ENCODE results near the gene CCDC92. TPM values are rescaled to one million over a fixed set of nuclear protein-coding genes. Genes with fewer than 3 reads are reported as not detected.

CCDC92 gene
- total RNA-seq, 3 donors from 2014 or later = 7.2 to 8.9 (median 8.6) TPM

DNA sequence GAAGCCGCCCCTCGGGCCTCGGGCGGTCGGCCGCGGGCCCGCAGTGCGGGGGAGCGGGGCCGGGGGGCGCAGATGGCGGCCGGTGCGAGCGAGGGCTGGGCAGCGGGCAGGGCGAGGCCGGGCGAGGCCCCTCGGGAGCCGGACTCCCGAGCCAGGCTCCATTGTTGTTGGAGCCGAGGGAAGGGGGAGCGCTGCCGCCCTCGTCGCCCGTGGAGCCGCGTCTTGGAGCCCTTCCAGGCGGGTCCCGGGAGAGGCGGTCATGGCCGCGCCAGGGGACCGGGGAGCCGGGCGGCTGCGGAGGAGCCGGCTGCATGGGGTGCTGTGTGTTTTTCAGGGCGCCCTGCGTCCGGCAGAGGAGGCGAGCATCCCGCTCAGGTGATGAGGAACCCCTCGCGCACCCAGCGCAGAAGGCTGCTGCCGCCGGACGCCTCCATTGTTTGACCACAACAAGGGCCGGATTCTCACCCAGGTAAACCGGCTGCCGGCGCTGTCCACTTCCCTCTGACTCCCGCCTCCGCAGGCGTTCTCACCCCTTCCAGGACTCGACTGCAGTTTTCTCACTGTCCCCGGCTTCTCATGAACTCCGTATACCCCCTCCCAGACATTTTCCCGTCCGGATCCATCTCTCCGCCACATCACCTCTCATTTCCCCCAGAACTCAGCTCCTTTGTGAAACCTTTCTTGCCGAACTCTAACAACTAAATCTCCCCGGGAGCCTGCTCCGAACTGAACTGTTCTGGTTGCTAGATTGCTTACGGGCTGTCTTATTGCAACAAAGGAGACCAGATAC lies 1.1 kb upstream of the CCDC92 start:
- Mint-ChIP-seq H3K4me3 (peak overlapping the region; percentile 90), H3K36me3 (ENCODE audit: insufficient read depth) (peaks cover 8% of the 10 kb centered on the region), H3K27me3 (ENCODE audit: low read depth) (no peaks in the 10 kb centered on the region), H3K9me3 (no peaks in the 10 kb centered on the region), H3K4me1 (ENCODE audit: low read depth) (peaks cover 39% of the 10 kb centered on the region)
- DNase-seq (peak; percentile 10), ATAC-seq (peak; percentile 2 to 3)

DNA sequence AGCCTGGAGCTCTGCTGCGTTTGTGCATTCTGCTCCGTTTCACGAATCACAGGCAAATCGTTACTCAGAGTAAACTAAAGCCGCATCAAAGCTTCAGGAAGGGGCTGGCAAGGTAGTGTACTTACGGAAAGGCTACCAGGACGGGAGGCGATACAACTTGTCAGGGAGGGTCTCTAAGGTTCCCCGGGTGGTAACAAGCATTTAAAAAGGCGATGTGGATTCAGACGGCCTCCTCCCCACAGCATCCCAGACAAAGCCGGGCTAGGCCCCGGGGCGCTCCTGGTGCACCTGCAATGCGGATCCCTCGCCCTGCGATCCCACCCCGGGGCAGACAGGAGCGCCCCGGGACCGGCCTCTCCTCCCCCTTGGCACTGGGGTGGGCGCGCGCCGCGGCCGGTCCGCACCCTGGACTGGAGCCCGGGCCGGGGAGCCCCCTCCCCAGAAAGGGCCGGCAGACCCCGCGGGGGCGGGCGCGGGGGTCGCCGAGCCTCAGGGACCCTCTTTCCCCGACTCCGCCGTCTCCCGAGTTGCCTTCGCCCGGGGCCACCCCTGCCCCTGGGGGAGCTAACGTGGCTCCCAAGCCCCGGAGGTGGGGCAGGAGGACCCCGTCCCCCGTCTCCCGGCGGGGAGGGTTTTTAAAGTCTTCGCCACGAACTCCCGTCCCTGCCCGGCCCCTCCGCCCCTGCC lies 718 bp downstream of the CCDC92 start:
- peak; percentile 15 for DNase-seq
- H3K4me3 Mint-ChIP-seq = peak overlapping the region; percentile 92
- peaks cover 8% of the 10 kb centered on the region for H3K36me3 Mint-ChIP-seq (ENCODE audit: insufficient read depth)
- H3K4me1 Mint-ChIP-seq (ENCODE audit: low read depth) = peaks cover 41% of the 10 kb centered on the region
- H3K27me3 Mint-ChIP-seq (ENCODE audit: low read depth) = no peaks in the 10 kb centered on the region
- ATAC-seq = peak; percentile 1 to 9
- H3K9me3 Mint-ChIP-seq = no peaks in the 10 kb centered on the region

DNA sequence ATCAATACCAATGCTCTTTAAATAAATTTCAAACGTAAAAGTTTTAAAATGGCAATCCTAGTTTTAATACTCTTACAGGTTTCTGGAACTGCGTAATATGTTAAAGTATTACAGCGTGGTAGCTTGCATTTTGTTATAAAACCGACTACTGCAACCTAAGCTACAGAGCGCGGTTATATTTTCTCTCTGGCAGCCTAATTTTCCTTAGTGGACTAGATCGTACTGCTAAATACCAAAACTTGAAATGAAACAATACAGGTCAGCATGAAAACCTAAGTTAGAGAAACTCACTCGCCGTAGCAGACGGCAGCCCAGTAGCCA lies 1.2 kb downstream of the CCDC92 start:
- ATAC-seq (no peak), DNase-seq (no peak)
- Mint-ChIP-seq H3K4me3 (peak overlapping the region; percentile 92), H3K27me3 (ENCODE audit: low read depth) (no peaks in the 10 kb centered on the region), H3K4me1 (ENCODE audit: low read depth) (peaks cover 40% of the 10 kb centered on the region), H3K9me3 (no peaks in the 10 kb centered on the region), H3K36me3 (ENCODE audit: insufficient read depth) (peaks cover 8% of the 10 kb centered on the region)

DNA sequence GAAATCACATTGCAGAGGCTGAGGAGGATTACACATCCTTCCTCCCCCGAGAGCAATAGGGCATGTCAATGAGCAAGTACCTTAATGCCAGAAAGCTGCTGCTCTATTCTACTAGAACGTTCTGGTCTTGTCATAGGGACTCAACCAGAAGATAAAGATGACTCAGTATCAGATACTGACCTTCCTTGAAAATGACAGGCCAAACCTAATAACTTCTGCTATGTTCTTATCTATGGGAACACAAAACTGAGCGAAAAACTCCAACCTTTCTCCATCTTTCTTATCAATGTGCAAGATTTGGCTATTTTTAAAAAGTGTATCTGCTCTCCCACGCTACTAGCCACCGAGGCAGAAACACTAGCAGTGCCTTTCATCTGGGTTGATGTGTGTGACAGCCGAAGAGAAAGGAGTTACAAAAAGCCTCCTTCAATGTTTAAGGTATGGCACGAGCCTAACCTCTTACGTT lies 5.5 kb downstream of the CCDC92 start:
- H3K27me3 Mint-ChIP-seq (ENCODE audit: low read depth) = no peaks in the 10 kb centered on the region

DNA sequence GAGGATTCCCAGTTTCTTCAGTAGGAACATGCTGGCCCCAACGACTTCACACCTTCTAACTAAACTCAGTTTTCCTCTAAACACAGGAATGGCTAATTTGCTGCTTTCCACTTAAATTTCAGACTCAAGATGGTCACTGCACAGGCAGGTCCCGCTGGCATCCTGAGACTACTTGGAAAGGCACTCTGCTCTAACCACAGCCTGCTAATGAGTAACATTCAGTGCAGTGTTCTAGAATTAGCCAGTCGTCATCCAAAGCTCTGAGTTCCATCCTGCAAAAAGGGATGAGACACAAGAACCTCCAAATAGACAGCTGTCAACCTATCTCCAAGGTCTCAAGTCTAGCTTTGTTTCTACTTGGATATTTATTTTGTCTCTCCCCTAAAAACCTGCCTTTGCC lies 6.0 kb downstream of the CCDC92 start:
- H3K4me3 Mint-ChIP-seq = no peak overlapping the region
- peaks cover 3% of the 10 kb centered on the region for H3K36me3 Mint-ChIP-seq (ENCODE audit: insufficient read depth)
- peaks cover 20% of the 10 kb centered on the region for H3K4me1 Mint-ChIP-seq (ENCODE audit: low read depth)
- no peaks in the 10 kb centered on the region for H3K9me3 Mint-ChIP-seq
- ATAC-seq = no peak
- DNase-seq = no peak
- no peaks in the 10 kb centered on the region for H3K27me3 Mint-ChIP-seq (ENCODE audit: low read depth)

More for the DNA sequence above, 5.5 kb downstream of the CCDC92 start:
- Mint-ChIP-seq H3K4me1 (ENCODE audit: low read depth) (peaks cover 22% of the 10 kb centered on the region), H3K36me3 (ENCODE audit: insufficient read depth) (peaks cover 3% of the 10 kb centered on the region), H3K4me3 (no peak overlapping the region), H3K9me3 (no peaks in the 10 kb centered on the region)
- no peak for DNase-seq
- no peak for ATAC-seq

DNA sequence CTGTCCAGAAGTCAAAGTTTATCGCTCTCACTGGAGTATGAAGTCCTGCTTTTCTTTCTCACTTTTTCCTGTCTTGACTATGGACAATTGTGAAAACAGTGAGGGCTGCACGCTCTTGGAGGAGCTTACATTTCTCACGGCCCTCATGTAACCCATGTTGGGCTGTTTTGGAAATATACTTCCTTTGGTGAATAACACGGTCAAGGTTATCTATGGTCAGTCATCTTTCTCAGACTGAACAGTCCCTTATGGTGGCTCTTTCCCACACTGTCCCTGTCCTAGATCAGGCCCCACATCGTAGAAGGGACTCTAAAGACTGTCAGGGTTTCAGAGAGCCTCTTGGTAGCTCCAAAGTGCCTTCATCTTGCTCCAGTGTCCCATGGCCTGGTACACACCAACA lies 7.2 kb downstream of the CCDC92 start:
- no peak overlapping the region for H3K4me3 Mint-ChIP-seq
- H3K36me3 Mint-ChIP-seq (ENCODE audit: insufficient read depth) = peaks cover 3% of the 10 kb centered on the region
- H3K27me3 Mint-ChIP-seq (ENCODE audit: low read depth) = no peaks in the 10 kb centered on the region
- no peak for DNase-seq
- ATAC-seq = no peak
- peaks cover 18% of the 10 kb centered on the region for H3K4me1 Mint-ChIP-seq (ENCODE audit: low read depth)
- H3K9me3 Mint-ChIP-seq = no peaks in the 10 kb centered on the region

DNA sequence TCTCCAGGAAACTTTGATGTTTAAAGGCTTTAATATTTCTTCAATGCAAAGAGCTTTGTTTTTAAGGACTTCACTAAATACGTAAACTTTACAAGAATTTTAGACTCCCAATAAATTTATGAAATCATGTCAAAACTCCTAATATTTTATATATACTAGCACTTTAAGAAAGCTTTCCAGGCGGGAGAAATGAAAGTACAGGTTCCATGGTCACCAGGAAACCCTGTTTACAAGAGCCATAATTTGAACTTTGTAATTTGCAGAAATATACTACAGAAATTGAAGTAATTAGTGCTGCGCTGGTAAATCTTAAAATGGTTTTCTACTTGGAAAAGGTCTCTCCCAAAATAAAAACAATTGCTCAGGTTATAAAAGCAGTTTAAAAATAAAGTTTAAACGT lies 8.8 kb downstream of the CCDC92 start:
- no peaks in the 10 kb centered on the region for H3K27me3 Mint-ChIP-seq (ENCODE audit: low read depth)
- H3K4me1 Mint-ChIP-seq (ENCODE audit: low read depth) = peaks cover 6% of the 10 kb centered on the region
- H3K9me3 Mint-ChIP-seq = no peaks in the 10 kb centered on the region
- H3K36me3 Mint-ChIP-seq (ENCODE audit: insufficient read depth) = peaks cover 3% of the 10 kb centered on the region
- ATAC-seq = no peak
- no peak for DNase-seq
- H3K4me3 Mint-ChIP-seq = no peak overlapping the region

DNA sequence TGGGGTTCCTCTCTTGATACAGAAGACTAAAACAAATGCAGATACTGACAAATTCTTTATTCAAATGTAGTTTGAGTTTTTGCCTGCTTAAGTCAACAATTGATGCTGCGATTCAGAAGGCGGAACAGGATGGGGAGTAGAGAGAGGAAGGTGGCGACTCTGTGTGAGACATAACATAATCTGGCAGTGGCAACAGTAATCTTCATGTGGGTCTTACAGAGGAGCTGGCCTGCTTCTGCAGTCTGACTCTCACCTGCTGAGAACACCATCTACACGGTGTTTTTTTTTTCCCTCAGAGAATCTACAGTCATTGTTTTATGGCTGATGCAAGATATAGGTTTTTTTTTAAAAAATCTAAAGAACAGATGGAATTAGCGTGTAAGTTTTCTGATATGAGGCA lies 10.1 kb downstream of the CCDC92 start:
- peaks cover 3% of the 10 kb centered on the region for H3K36me3 Mint-ChIP-seq (ENCODE audit: insufficient read depth)
- peaks cover 3% of the 10 kb centered on the region for H3K4me1 Mint-ChIP-seq (ENCODE audit: low read depth)
- no peak overlapping the region for H3K4me3 Mint-ChIP-seq
- no peaks in the 10 kb centered on the region for H3K27me3 Mint-ChIP-seq (ENCODE audit: low read depth)
- ATAC-seq (no peak), DNase-seq (no peak)
- no peaks in the 10 kb centered on the region for H3K9me3 Mint-ChIP-seq

DNA sequence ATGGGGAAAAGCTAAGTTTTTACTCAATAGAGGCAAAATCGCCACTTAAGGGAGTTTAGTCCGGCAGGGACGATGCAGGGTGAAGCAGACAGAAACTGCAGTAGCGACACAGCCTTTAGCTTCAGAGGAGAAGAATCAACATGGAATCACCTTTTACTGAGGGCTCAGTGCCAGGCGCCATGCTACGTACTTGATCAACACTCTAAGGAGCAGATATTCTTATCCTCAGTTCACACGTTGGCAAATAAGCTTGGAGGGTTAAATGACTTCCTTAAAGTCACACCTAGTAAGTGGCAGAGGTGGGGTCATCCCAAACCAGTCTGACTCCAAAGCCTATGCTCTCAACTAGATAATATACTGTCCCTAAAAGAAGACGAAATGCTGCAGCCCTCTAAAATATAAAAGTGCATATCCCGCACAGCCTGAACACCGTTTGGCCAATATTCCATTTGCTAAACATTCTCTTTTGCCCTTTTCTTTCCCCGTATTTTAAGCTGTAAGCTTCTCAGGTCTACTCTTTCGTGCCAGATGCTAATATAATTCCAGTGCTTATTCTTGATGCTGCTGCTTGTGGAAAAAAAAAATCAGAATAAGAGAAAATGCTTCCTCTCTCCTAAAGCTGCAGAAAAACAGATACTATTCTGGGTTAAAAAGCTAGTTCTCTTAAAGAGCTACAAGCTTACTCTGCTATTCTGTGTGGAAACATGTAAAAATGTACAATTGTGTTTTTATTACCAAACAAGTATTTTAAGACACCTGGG lies 10.9 kb downstream of the CCDC92 start:
- H3K4me3 Mint-ChIP-seq = no peak overlapping the region
- peaks cover 3% of the 10 kb centered on the region for H3K36me3 Mint-ChIP-seq (ENCODE audit: insufficient read depth)
- no peak for ATAC-seq
- no peaks in the 10 kb centered on the region for H3K27me3 Mint-ChIP-seq (ENCODE audit: low read depth)
- H3K9me3 Mint-ChIP-seq = no peaks in the 10 kb centered on the region
- peaks cover 3% of the 10 kb centered on the region for H3K4me1 Mint-ChIP-seq (ENCODE audit: low read depth)
- no peak for DNase-seq

DNA sequence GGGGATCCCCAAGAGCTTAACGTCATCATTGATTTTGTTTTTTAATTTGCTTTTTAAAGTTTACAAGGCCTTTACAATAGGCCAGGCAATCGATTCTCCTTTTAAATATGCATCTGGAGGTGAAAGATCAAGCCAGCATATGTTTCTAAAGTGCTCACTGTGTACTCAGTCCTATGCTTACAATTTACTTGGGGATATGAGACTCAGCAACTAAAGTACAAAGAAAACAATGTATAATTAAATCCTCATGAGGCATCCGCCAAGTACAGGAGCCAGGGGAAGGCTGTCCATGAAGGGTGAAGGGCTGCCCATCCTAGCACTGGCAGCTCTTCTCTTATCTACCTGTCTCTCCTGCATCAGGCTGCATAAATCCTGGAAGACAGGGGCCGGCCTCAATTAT lies 11.8 kb downstream of the CCDC92 start:
- Mint-ChIP-seq H3K9me3 (no peaks in the 10 kb centered on the region), H3K36me3 (ENCODE audit: insufficient read depth) (peaks cover 5% of the 10 kb centered on the region)

DNA sequence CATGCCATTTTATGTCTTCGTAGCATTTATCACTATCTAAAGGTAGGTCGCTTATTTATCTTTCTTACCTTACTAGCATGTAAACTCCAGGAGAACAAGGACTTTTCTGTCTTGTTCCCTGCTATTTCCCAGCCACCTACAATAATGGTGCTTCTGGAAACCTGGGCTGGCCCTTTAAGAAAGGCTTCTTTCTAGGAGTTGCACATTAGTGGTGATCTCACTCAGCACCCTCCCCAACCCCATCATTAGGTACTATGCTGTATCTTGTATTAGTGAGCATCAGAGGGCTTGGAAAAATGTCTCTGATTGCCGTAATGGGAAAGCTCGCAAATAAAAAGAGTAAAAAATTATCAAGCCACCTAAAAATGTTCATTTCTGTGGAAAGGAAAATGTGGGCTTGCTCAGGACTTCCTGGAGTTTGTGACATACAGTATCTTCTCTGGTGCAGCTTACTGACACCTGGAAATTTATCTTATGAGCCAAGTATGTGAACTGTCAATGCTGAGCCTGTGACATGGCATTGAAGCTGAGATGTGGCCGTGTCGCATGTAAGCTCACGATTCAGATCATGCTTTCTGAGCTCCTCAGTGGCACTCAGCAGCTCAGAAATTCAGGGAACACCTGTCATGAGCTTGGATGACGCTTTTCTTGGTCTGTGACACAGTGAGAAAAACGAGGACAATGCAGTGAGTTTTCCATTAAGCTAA lies 12.4 kb downstream of the CCDC92 start:
- Mint-ChIP-seq H3K9me3 (no peaks in the 10 kb centered on the region), H3K4me3 (no peak overlapping the region), H3K36me3 (ENCODE audit: insufficient read depth) (peaks cover 5% of the 10 kb centered on the region), H3K4me1 (ENCODE audit: low read depth) (peaks cover 3% of the 10 kb centered on the region), H3K27me3 (ENCODE audit: low read depth) (no peaks in the 10 kb centered on the region)
- no peak for ATAC-seq
- DNase-seq = no peak

More for the DNA sequence above, 11.8 kb downstream of the CCDC92 start:
- peaks cover 3% of the 10 kb centered on the region for H3K4me1 Mint-ChIP-seq (ENCODE audit: low read depth)
- DNase-seq (no peak), ATAC-seq (no peak)
- H3K27me3 Mint-ChIP-seq (ENCODE audit: low read depth) = no peaks in the 10 kb centered on the region
- no peak overlapping the region for H3K4me3 Mint-ChIP-seq

DNA sequence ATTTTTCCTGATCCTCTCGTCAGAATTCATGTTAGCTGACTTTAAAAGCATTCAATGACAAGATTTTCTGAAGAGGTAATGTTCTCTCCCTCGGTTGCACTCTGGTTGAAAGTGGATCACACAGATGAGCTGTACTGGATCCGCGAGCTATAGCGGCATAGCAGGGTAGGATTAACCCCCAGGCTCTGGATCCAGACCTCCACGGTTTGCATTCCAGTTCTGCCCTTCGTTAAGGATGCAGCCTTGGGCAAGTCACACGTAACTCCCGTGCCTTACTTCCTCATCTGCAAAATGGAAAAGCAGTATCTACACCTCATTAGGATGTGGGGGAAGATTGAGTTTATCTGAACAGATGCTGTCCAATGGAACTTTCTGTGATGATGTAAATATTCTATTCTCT lies 13.8 kb downstream of the CCDC92 start:
- H3K36me3 Mint-ChIP-seq (ENCODE audit: insufficient read depth) = peaks cover 5% of the 10 kb centered on the region
- no peak overlapping the region for H3K4me3 Mint-ChIP-seq
- ATAC-seq (no peak), DNase-seq (no peak)
- H3K9me3 Mint-ChIP-seq = no peaks in the 10 kb centered on the region
- H3K4me1 Mint-ChIP-seq (ENCODE audit: low read depth) = peaks cover 3% of the 10 kb centered on the region
- no peaks in the 10 kb centered on the region for H3K27me3 Mint-ChIP-seq (ENCODE audit: low read depth)

DNA sequence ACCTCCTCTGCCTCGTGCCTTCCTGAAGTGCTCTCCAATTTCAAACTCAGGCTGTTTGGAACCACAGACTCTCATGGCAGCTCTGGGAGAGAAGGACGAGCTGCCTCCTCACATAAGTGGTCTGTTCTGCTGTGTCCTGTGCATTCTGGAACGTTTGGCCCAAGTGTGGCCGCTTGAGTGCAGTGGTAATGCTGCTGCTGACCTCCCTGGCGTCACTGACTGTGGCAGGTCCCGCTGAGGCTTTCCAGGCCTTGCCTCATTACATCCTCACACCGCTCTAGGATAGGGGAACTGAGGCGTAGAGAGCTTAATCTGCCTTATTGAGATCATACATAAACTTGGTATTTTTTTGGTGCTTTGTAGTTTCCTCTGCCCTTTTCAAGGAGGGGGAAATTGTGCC lies 14.2 kb downstream of the CCDC92 start:
- Mint-ChIP-seq H3K4me3 (no peak overlapping the region), H3K4me1 (ENCODE audit: low read depth) (peaks cover 3% of the 10 kb centered on the region), H3K27me3 (ENCODE audit: low read depth) (no peaks in the 10 kb centered on the region), H3K9me3 (no peaks in the 10 kb centered on the region), H3K36me3 (ENCODE audit: insufficient read depth) (peaks cover 5% of the 10 kb centered on the region)
- ATAC-seq (no peak), DNase-seq (no peak)

DNA sequence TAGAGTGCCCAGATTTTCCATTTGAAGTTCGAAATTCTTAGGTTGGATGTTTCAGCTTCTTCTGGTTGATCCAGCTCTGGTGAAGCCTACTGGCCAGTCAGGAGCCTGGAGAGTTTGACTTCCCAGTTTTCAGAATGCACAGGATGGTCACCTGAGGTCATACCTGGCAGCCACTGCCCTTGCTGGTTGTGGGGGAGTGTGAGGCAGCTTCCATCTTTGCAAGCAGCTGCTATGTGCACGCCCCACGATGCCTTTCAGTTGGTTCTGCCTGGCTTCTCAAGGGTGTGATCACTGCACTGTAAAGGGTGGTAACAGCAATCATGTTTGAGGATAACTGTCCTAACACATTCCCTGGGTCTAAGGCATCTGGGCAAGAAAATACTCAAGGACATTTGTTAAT lies 15.4 kb downstream of the CCDC92 start:
- H3K4me3 Mint-ChIP-seq = no peak overlapping the region
- no peaks in the 10 kb centered on the region for H3K9me3 Mint-ChIP-seq
- no peak for DNase-seq
- no peak for ATAC-seq
- H3K27me3 Mint-ChIP-seq (ENCODE audit: low read depth) = no peaks in the 10 kb centered on the region
- peaks cover 3% of the 10 kb centered on the region for H3K4me1 Mint-ChIP-seq (ENCODE audit: low read depth)
- peaks cover 5% of the 10 kb centered on the region for H3K36me3 Mint-ChIP-seq (ENCODE audit: insufficient read depth)

All from activated T-cell treated with anti-CD3 and anti-CD28 coated beads, Interleukin-2, amount 50 U/mL, for 4 hours (primary cell).